Coronary artery (tissue), 2 donors: Measurements from ENCODE around the gene BMAL1.
A peak's percentile ranks its signal among the peaks of the same experiment; 100 is the strongest.
"Not testable (repeated sequence)": the region's sequence is repeated elsewhere in the genome, so short reads cannot be mapped to it uniquely, and the experiment has no call there.

Source experiments
- DNase-seq: peaks from one replicate; pipeline ENCODE4 v3.0.0-alpha.2; 2017; ENCODE audit warnings: low spot score
- H3K27ac ChIP-seq, 2 donors: fragments of 200-600 bp; sonication (generic); one replicate each; pipeline ENCODE4 v1.5.1; 2016 to 2019
- H3K4me3 ChIP-seq: fragments of 200-600 bp; sonication (generic); 2 replicates; pipeline ENCODE4 v1.5.1; 2016; ENCODE audit warnings: mild to moderate bottlenecking, moderate library complexity
- TF ChIP-seq, protein P1 (sequence below): fragments of 200-600 bp; sonication (generic); IDR thresholded peaks from one replicate; pipeline ENCODE4 v1.5.1; 2019; ENCODE audit warnings: antibody characterized with exemption

The BMAL1 gene

DNA sequence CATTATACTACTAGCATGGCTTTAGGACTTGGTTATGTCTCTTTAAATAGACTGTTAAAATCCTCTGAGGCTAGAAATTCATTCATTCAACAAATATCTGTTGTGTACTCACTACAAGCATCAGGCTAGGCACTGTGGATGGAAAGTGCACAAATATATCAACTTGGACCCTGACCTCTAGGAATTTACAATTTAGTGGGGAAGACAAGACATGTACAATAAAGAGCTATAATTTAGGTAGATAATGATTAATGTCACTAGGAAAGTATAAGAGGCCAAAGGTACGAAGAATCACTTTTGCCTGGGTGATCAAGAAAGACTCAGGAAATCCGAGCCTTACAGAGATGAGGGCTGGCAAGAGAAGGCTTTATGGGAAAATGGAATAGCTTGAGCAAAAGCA, 25.6 kb upstream of the BMAL1 start:
- H3K4me3 ChIP-seq = no peak overlapping the region
- TF ChIP-seq, protein P1, sequence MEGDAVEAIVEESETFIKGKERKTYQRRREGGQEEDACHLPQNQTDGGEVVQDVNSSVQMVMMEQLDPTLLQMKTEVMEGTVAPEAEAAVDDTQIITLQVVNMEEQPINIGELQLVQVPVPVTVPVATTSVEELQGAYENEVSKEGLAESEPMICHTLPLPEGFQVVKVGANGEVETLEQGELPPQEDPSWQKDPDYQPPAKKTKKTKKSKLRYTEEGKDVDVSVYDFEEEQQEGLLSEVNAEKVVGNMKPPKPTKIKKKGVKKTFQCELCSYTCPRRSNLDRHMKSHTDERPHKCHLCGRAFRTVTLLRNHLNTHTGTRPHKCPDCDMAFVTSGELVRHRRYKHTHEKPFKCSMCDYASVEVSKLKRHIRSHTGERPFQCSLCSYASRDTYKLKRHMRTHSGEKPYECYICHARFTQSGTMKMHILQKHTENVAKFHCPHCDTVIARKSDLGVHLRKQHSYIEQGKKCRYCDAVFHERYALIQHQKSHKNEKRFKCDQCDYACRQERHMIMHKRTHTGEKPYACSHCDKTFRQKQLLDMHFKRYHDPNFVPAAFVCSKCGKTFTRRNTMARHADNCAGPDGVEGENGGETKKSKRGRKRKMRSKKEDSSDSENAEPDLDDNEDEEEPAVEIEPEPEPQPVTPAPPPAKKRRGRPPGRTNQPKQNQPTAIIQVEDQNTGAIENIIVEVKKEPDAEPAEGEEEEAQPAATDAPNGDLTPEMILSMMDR = no peak
- DNase-seq = no peak
- no peak overlapping the region for H3K27ac ChIP-seq

DNA sequence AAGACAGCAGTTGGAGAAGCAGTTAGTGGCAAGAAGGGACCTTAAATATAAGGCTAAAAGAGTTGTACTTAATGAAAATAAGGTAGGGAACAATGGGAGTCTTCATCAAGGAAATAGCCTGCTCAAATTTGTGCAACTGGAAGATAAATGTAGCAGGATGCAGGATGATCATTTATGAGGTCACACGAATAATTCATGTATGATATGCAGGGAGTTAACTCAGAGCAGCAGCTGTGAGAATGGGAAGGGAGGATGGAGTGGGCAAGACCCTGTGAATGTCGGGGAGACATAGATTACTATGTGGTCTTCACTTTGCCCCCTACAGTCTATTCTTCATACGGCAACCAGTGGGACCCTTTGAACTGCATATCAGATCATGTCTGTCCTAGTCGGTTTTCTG, 25.2 kb upstream of the BMAL1 start:
- TF ChIP-seq, protein P1 = no peak
- DNase-seq = no peak
- no peak overlapping the region for H3K27ac ChIP-seq
- no peak overlapping the region for H3K4me3 ChIP-seq

DNA sequence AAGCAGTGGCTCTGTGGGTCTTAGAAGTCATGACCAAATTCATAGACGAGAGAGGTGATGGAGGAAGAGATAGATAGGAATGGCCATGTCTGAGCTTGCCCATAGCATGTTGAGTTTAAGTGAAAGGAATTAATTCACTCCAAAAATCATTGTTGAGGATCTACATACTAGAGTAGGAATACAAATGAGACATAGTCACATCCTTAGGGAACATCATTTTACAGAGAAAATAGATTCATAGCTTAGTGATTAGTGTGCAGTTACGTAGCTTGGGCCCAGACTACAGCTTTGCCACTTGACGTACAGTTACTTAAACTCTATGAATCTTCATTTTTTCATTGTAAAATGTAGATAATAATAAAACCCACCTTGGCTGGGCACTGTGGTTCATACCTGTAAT, 21.4 kb upstream of the BMAL1 start:
- TF ChIP-seq, protein P1 = no peak
- no peak overlapping the region for H3K27ac ChIP-seq
- H3K4me3 ChIP-seq = no peak overlapping the region
- no peak for DNase-seq

DNA sequence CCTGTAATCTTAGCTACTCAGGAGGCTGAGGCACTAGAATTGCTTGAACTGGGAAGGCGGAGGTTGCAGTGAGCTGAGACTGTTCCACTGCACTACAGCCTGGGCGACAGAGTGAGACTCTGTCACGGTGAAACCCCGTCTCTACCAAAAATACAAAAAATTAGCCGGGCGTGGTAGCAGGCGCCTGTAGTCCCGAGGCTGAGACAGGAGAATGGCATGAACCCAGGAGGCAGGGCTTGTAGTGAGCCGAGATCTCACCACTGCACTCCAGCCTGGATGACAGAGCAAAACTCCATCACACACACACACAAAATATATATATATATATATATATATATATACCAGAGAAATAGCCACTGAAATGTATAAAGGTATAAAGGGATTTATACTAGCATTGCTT, 19.5 kb upstream of the BMAL1 start:
- not testable (repeated sequence) for H3K27ac ChIP-seq, H3K4me3 ChIP-seq, DNase-seq

DNA sequence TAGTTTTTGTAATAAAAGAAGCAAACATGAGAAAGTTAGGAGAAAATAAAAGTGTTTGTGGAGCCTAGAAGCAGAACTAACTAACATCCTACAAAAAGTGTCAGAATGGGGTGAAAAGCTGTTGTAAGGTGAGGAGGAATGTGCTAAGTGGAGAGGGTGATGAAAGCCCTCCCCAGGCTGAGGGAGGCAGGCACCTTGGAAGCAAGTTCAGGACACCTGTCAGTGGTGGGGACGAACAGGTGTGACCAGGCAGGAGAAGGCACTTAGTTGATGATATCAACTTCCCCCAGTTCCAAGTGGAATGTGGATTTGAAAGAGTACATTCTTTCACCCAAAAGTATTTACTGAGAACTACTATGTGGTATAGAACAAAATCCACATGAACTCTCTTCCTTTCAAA, 18.7 kb upstream of the BMAL1 start:
- H3K4me3 ChIP-seq = no peak overlapping the region
- TF ChIP-seq, protein P1 = no peak
- no peak overlapping the region for H3K27ac ChIP-seq
- no peak for DNase-seq

DNA sequence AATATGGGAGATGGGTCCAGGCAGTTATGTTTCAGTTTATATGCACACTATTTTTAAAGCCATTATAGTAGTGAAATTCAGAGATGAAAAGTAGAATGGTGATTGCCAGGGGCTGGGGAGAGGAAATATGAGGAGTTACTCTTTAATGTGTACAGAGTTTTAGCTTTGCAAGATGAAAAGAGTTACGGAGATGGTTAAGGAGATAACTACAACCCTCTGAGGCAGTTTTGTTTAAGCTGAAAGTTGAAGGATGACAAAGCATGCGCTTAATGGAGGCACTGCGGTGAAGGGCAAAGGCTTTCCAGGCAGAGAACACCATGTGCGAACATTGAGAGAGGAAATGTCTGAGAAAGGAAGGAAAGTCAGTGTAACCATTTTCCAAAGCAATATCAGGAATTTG, 18.2 kb upstream of the BMAL1 start:
- no peak overlapping the region for H3K4me3 ChIP-seq
- no peak for DNase-seq
- H3K27ac ChIP-seq = no peak overlapping the region
- TF ChIP-seq, protein P1 = no peak

DNA sequence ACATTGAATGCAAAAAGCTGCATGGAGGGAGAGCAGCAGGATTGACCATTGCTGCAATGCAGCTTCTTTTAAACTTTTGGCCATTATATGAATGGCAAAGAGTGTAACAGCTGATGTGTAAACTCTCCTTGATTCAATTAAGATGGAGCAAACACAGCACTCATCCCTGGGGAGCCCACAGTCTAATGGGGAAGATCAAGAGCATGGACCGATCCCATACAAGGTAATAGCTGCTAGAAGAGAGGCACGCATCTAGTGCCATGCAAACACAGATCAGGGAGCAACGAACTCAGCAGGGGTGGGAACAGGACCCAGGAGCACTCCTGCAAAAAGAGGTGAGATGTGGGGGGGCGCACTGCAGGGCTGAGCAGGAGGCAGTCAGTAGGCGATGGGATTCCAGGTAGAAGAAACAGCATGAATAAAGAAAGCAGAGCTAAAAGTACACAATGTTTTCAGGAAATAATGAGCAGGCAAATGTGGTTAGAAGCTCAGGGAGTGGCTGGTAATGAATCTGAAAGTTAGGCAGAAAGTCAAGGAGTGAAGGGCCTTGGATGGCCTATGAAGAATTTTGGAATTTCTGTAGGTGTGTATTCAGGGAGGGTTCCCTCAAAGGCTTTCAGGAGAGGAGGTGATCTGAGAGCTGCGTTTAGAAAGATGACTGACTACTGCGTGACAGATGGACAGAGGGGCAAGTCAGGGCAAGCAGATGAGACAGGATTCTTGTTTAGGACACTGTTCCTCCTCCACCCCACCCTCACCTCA, 17.2 kb upstream of the BMAL1 start:
- TF ChIP-seq, protein P1 = no peak
- H3K4me3 ChIP-seq = peak overlapping the region; percentile 47
- H3K27ac ChIP-seq = peak overlapping the region; percentile 5 to 87
- no peak for DNase-seq
